Measurements from ENCODE around the gene ZNF467.
A peak's percentile ranks its signal among the peaks of the same experiment; 100 is the strongest.

The ZNF467 gene

DNA sequence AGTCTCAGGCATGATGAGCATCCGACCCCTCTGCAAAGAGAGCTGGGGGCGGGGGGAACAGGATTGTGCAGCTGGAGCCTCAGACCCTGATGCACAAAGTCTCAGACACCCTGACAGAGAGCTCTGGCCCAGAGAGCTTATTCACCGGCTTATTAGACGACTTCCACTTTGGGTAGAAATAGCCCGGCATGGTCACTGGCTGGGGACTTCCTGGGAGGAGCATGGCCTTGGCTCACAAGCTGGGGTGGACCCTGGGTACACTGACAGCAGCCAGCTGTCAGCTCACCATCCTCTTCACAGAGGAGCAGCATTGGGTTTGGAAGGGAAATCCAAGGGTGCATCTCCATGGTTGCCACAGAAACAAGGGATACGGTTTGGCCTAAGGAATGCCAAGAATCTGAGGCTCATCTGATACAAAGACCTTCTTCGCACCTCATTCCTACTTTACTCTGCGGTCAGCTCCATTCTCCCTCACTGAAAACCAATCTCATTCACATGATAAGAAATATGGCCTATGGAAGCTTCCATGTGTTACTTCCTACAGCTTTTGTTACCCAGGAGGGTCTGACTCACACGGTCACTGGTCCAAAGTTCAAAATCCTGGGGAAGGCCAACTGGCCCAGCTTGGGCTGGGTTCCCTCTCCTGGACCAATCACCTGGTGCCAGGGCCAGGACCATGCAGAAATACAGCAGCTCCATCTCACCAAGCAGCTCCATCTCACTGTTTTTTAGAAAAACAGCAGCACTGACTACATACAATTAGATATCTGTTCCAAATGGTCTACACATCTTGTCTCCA lies 25.1 kb downstream of the ZNF467 start:
- no peak for DNase-seq (ENCODE audit: low read depth in 2 of 2)

- DNase-seq (ENCODE audit: low read depth in 2 of 2): no peak
Measured at GRCh38 chr7:149743476-149744255, 29.7 kb downstream of the ZNF467 start.

DNA sequence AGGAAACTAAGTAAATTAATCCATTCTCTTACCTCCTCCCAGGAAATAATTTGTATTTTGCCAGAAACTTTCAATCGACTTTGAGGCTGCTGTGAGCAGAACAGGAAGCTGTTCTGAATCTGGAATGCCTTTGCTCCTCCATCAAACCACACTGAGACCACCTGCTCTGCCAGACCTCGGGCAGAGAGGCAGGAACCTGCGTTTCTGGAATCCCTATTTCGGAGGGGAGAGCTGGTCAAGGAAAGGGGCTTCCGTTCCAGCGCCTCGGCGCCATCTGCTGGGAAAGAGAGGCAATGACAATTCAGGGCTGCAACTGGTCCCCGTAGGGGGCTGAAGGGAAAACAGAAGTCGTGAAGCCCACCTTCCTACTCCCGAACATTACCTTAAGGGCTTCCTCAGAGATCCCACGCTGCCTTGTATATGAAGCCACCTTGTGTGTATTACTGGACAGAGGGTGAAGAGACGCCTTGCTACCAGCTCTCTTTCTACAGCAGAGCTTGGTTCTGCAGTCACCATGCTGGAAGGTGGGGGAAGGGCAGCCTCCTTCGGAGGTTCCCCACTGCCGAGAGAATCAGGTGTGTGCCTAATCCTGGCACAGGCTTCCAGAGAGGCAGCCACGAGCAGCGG lies 31.2 kb downstream of the ZNF467 start:
- peak; percentile 42 to 43 for DNase-seq (ENCODE audit: low read depth in 2 of 2)

DNA sequence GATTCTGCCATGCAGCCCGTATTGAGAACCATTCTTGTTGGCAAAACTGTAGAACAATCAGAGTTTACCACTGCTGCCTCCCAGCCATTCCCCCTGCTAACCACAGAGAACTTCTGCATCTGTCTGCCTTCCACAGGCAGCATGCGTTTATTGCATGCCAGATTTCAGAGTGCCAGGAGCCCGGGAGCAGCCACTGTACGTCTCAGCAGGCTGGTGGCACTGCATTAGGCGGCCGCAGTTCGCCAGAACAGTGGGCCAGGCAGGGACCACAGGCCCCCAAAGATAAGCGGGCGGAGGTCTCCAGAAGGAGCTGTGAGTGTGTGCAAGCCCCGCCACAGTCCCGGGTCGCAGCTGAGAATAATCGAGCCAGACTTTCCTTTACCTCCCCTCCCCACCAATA lies 31.8 kb downstream of the ZNF467 start:
- DNase-seq (ENCODE audit: low read depth in 2 of 2): no peak

- no peak for DNase-seq (ENCODE audit: low read depth in 2 of 2)
Measured at GRCh38 chr7:149736478-149737360, 36.7 kb downstream of the ZNF467 start.

DNA sequence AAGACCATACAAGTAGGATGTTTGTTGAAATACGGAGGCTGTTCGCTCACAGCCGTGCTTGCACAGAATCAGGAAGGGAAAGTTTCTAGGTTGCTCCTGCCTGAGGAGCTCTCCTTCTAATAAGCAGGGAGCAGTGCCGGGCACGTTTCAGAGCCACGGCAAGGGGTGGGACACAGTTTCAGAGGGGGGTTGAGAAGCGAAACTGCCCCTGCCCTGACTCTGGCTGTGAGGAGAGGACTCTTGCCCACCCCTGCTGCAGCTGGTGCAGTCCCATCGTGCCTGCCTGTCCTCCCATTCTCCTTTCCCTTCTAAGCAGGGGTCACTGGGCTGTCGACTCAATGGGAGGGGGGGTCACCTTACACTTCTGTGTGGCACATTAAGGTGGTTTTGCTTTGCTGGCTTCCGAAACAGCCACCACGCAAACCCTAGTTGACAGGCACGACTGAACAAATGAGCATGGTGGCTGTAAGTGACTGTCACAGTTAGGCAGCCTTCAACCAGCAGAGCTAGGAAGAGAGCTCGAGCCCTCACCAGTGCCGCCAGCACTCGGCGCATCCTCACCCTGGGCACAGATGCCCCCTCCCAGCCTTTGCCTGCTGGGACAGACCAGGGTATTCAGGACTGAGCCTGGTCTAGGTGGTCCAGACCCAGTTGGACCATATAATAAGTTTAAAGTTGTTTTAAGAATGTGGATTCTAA lies 37.5 kb downstream of the ZNF467 start:
- no peak for DNase-seq (ENCODE audit: low read depth in 2 of 2)

DNA sequence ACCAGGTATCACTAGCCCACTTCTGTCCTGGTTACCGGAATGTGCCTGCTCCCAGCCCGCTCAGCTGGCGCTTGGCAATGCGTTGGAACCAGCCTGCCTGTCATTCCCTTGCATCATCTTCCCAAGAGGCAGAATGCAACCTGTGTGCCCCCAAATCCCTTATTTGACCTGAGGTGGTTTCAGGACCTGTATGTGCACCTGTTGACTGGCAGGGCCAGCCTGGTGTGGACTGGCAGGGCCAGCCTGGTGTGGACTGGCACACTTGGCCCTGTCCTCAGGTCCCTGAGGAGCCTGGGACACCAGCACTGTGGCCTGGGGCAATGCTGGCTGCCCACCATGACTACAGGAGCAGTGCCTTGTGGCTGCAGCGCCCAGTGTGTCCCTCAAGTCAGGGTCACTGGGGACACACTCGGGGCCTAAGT lies 38.2 kb downstream of the ZNF467 start:
- DNase-seq (ENCODE audit: low read depth in 2 of 2): no peak

- no peak for DNase-seq (ENCODE audit: low read depth in 2 of 2)
Measured at GRCh38 chr7:149734791-149735075, 38.7 kb downstream of the ZNF467 start.

DNA sequence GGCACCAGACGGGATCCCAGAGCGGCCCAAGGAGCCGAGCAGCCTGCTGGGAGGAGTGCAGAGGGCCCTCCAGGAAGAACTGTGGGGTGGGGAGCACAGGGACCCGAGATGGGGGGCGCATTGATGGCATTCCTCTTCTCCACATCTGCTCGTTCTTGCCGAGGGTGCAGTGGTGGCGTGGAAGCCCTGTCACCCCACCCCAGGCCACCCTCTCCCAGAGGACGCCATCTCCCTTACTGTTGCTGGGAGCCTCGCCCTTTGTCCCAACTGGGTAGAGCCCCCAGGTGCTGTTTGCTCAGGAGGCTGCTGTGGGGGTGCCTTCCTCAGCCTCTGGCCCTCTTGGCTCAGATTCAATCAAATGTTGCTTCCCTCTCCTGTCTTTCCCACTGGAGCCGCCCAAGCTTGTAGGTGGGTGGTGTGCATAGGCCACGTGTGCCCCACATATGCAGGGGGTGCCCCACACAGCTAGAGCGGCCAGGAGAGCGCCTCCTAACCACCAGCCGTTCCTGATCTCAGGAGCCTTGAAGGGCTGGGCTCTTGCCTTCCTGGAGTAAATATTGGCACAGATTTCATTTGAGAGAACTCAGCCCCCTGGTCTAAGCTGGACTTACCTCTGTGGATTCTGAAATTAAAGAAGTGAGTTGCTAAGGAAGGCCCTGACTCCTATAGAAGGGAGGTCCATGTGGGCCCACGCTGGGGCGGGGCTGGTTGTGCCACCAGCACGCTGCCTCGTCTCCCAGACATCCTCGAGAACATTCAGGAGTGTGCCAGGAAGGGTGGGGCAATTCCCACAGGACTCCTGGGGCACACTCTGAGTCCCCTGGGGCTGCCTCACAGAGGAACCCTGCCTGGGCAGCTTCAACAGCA lies 39.2 kb downstream of the ZNF467 start:
- no peak for DNase-seq (ENCODE audit: low read depth in 2 of 2)

DNA sequence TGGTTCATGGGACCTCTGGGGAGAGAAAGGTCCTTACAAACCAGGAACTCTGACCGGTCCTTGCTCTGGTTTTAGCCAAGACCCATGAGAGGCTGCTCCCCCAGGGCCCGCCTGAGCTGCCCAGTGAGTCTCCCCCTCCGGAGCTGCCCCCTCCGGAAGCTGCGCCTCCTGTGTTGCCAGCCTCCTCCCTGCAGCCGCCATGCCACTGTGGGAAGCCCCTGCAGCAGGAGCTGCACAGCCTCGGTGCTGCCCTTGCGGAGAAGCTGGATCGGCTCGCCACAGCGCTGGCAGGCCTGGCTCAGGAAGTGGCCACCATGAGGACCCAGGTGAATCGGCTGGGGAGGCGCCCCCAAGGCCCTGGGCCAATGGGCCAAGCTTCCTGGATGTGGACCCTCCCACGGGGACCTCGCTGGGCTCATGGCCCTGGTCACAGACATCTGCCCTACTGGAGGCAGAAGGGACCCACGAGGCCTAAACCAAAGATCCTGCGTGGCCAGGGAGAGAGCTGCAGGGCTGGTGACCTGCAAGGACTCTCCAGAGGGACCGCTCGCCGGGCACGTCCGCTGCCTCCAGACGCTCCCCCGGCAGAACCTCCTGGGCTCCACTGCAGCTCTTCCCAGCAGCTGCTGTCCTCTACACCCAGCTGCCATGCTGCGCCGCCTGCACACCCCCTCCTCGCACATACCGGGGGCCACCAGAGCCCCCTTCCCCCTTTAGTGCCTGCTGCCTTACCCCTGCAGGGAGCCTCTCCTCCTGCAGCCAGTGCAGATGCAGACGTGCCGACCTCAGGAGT lies 40.1 kb downstream of the ZNF467 start:
- no peak for DNase-seq (ENCODE audit: low read depth in 2 of 2)

GRCh38 chr7:149732611-149733010 lies 40.8 kb downstream of the ZNF467 start:
- DNase-seq (ENCODE audit: low read depth in 2 of 2): no peak

DNA sequence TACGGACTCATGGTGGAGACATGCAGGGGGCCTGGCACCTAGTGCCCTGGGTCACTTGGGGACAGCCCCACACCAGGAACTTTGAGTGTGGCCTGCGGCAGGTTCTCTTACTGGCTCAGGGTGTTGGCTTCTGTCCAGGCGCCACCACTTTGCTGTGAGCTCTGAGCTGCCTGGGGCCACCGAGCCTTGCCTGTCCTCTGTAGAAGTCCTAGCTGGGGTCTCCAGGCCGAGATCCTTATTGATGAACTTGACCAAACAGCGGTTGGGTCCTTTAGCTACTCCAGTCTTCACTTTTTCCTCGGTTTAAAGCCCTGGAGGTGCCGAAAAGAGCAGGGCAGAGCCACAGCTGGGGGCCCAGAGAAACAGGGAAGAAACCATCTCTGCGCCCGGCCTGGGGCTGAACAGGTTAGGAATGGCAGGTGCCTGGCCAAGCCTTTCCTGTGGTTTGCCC lies 41.3 kb downstream of the ZNF467 start:
- DNase-seq (ENCODE audit: low read depth in 2 of 2): no peak

DNA sequence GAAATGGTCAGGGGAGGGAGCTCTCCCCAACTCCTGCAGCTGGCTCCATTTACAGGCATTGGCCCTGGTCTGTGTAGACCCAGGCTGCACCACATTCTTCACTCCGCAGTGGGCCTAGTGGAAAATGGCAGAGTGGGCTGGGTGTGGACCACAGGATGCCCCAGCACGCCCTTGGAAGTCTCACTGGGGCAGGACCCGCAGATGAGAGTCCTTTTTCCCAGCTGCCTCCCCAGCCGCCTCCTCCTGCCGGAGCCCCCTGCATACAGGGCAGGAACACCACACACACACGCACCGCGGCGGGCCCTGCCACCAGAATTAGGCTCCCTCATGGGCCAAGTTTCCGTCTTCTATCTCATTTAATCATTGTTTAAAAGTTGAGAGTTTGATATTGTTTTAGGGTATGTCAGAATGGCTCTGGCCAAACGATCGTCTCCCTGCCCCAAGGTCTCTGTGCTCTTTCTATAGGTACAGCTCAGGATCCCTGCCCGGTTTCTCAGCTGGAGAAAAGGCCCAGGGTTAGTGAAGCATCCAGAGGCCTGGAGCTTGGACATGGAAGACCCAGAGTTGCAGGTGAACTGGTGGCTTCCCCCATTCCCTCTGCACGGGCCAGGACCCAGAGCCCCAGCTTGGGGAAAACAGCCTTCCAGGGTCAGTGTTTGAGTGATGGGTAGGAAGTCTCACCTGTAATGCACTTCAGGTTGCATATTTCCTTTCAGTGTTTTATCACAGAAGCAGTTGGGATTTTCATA lies 42.0 kb downstream of the ZNF467 start:
- DNase-seq (ENCODE audit: low read depth in 2 of 2): no peak

- no peak for DNase-seq (ENCODE audit: low read depth in 2 of 2)
Measured at GRCh38 chr7:149729983-149730801, 43.2 kb downstream of the ZNF467 start.

DNA sequence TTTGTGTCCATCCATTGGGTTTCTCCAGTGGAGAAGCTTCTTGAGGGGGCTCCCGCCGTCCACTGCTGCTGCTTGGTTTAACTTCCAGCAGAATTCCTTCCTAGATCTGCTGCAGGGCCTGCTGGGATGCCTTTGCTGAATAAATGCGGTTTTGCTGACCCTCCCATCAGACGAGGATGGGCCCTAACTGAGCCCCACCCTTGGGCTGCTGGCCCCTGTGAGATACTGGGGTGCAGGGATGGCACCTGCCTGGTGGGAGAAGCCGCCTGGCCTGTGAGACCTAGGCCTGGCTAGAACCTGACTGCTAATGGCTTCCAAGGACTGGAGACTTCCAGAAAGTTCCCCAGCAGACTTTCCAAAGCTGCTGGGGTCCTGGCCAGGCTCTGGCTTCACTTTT lies 43.8 kb downstream of the ZNF467 start:
- no peak for DNase-seq (ENCODE audit: low read depth in 2 of 2)

DNA sequence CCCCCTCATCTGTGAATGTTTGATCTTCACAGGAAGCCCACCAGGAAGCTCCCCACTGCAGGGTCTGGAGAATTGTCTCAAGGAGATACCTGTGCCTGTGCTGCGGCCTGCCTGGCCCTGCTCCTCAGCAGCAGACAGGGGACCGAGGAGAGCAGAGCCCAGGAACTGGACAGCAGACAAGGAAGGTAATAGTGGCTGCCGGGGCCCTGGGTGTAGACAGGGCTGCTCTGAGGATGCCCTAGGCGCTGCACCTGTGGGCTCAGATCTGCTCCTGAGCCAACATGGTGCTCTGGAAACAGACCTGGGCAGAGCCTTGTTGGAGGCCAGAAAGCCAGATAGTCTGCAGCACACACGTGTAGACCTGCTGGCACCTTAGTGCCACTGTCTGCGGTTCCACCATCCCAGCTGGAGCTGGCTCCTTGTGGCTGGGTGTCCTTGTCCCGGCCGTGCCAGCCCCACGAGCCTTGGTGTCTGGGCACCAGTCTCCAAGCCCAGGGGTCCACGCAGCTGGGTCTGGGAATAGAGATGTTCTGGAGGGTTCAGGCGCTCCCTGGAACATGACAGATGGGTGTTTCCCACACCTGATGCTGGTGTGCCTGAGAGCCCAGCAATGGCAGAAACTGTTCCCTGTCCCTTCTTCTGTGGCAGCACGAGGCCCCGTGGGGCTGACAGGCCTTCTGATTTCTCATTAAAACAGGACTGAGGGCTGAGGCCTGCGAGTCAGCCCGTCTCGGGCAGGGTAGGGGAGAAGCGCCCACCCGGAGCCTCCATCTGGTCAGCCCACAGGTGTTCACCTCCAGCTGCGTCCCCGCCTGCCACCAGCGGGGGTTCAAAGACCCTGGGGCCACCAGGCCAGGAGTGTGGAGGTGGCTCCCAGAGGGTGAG lies 44.7 kb downstream of the ZNF467 start:
- DNase-seq (ENCODE audit: low read depth in 2 of 2): no peak

Measured in stimulated activated CD8-positive, alpha-beta memory T cell treated with anti-CD3 and anti-CD28 coated beads, Interleukin-2, amount 100 ng/mL, for 1 hour (primary cell).